Measurements from ENCODE around the gene GPC5.

The GPC5 gene

GRCh38 chr13:92838786-92839185 lies 1440.4 kb downstream of the GPC5 start:
- Histone ChIP-seq H3K4me3 (ENCODE audit: insufficient read depth in 1 of 2, low read depth in 1 of 2, low read length in 2 of 2) (no peak overlapping the region), H4K8ac (ENCODE audit: low read length) (no peak overlapping the region), H3K23ac (ENCODE audit: low read length in 2 of 2) (no peak overlapping the region), H4K91ac (ENCODE audit: low read length) (no peak overlapping the region), H2AK5ac (ENCODE audit: low read length, severe bottlenecking) (no peak overlapping the region), H2BK120ac (ENCODE audit: low read depth, low read length) (no peak overlapping the region), H2BK5ac (ENCODE audit: low read depth, low read length, poor library complexity, severe bottlenecking) (no peak overlapping the region), H3K4me2 (ENCODE audit: low read length, poor library complexity, severe bottlenecking) (no peak overlapping the region), H3K18ac (ENCODE audit: low read depth in 1 of 2, low read length in 2 of 2) (no peak overlapping the region), H3K4me1 (ENCODE audit: control insufficient read depth, insufficient read depth, low read depth, low read length) (no peaks in the 10 kb centered on the region), H3K4ac (ENCODE audit: low read depth in 1 of 2, low read length in 2 of 2) (no peak overlapping the region), H3K27me3 (ENCODE audit: control insufficient read depth in 1 of 2, insufficient read depth in 1 of 2, low read length in 2 of 2) (no peaks in the 10 kb centered on the region), H3K79me1 (replicated peaks; ENCODE audit: low read length, poor library complexity, severe bottlenecking) (no peaks in the 10 kb centered on the region), H3K9me3 (ENCODE audit: control insufficient read depth, low read length) (peaks cover 7% of the 10 kb centered on the region), H2BK12ac (ENCODE audit: low read length in 2 of 2) (no peak overlapping the region), H3K9ac (ENCODE audit: low read length) (peak overlapping the region; percentile 38), H2AFZ (ENCODE audit: low read depth, low read length) (no peak overlapping the region), H3K27ac (ENCODE audit: low read length, poor library complexity, severe bottlenecking) (peak overlapping the region; percentile 35), H3K14ac (ENCODE audit: low read length in 2 of 2) (no peak overlapping the region), H3K36me3 (ENCODE audit: control insufficient read depth in 1 of 2, insufficient read depth in 2 of 2, low read depth in 1 of 2, low read length in 2 of 2) (no peaks in the 10 kb centered on the region), H2BK15ac (ENCODE audit: low read depth, poor library complexity, severe bottlenecking) (no peak overlapping the region)
- WGBS, result 43% methylated on average over 2 of the region's 3 CpGs
- peak; percentile 85 for DNase-seq

- H3K27ac ChIP-seq (ENCODE audit: low read length, poor library complexity, severe bottlenecking), result peak overlapping the region; percentile 81
- no peak overlapping the region for H3K4me2 ChIP-seq (ENCODE audit: low read length, poor library complexity, severe bottlenecking)
- no peak overlapping the region for H2BK12ac ChIP-seq (ENCODE audit: low read length in 2 of 2)
- H2AK5ac ChIP-seq (ENCODE audit: low read length, severe bottlenecking), result no peak overlapping the region
- no peaks in the 10 kb centered on the region for H3K79me1 ChIP-seq (replicated peaks; ENCODE audit: low read length, poor library complexity, severe bottlenecking)
- H2BK120ac ChIP-seq (ENCODE audit: low read depth, low read length), result no peak overlapping the region
- no peak overlapping the region for H3K14ac ChIP-seq (ENCODE audit: low read length in 2 of 2)
- H3K18ac ChIP-seq (ENCODE audit: low read depth in 1 of 2, low read length in 2 of 2), result peak overlapping the region in 1 of 2 experiments; percentile 5
- H3K9ac ChIP-seq (ENCODE audit: low read length), result peak overlapping the region; percentile 64
- no peak overlapping the region for H2BK5ac ChIP-seq (ENCODE audit: low read depth, low read length, poor library complexity, severe bottlenecking)
- peak; percentile 70 for DNase-seq
- H3K4me3 ChIP-seq (ENCODE audit: insufficient read depth in 1 of 2, low read depth in 1 of 2, low read length in 2 of 2), result no peak overlapping the region
- H4K8ac ChIP-seq (ENCODE audit: low read length), result no peak overlapping the region
- H3K36me3 ChIP-seq (ENCODE audit: control insufficient read depth in 1 of 2, insufficient read depth in 2 of 2, low read depth in 1 of 2, low read length in 2 of 2), result no peaks in the 10 kb centered on the region
- no peaks in the 10 kb centered on the region for H3K27me3 ChIP-seq (ENCODE audit: control insufficient read depth in 1 of 2, insufficient read depth in 1 of 2, low read length in 2 of 2)
- no peak overlapping the region for H2BK15ac ChIP-seq (ENCODE audit: low read depth, poor library complexity, severe bottlenecking)
- no peak overlapping the region for H4K91ac ChIP-seq (ENCODE audit: low read length)
- H2AFZ ChIP-seq (ENCODE audit: low read depth, low read length), result no peak overlapping the region
- H3K9me3 ChIP-seq (ENCODE audit: control insufficient read depth, low read length), result peaks cover 7% of the 10 kb centered on the region
- WGBS, result 18% methylated on average over 1 of the region's 2 CpGs
- no peaks in the 10 kb centered on the region for H3K4me1 ChIP-seq (ENCODE audit: control insufficient read depth, insufficient read depth, low read depth, low read length)
- H3K4ac ChIP-seq (ENCODE audit: low read depth in 1 of 2, low read length in 2 of 2), result no peak overlapping the region
- H3K23ac ChIP-seq (ENCODE audit: low read length in 2 of 2), result no peak overlapping the region
Measured at GRCh38 chr13:92842145-92842544, 1443.7 kb downstream of the GPC5 start.

- Histone ChIP-seq H3K4me2 (ENCODE audit: low read length, poor library complexity, severe bottlenecking) (no peak overlapping the region), H4K91ac (ENCODE audit: low read length) (no peak overlapping the region), H3K79me1 (replicated peaks; ENCODE audit: low read length, poor library complexity, severe bottlenecking) (no peaks in the 10 kb centered on the region), H4K8ac (ENCODE audit: low read length) (no peak overlapping the region), H2BK12ac (ENCODE audit: low read length in 2 of 2) (no peak overlapping the region), H3K27me3 (ENCODE audit: control insufficient read depth in 1 of 2, insufficient read depth in 1 of 2, low read length in 2 of 2) (no peaks in the 10 kb centered on the region), H3K4me3 (ENCODE audit: insufficient read depth in 1 of 2, low read depth in 1 of 2, low read length in 2 of 2) (no peak overlapping the region), H2BK5ac (ENCODE audit: low read depth, low read length, poor library complexity, severe bottlenecking) (no peak overlapping the region), H3K23ac (ENCODE audit: low read length in 2 of 2) (no peak overlapping the region), H2AK5ac (ENCODE audit: low read length, severe bottlenecking) (peak overlapping the region; percentile 62), H3K4ac (ENCODE audit: low read depth in 1 of 2, low read length in 2 of 2) (no peak overlapping the region), H3K4me1 (ENCODE audit: control insufficient read depth, insufficient read depth, low read depth, low read length) (peaks cover 2% of the 10 kb centered on the region), H3K27ac (ENCODE audit: low read length, poor library complexity, severe bottlenecking) (peak overlapping the region; percentile 85), H2BK15ac (ENCODE audit: low read depth, poor library complexity, severe bottlenecking) (no peak overlapping the region), H3K9me3 (ENCODE audit: control insufficient read depth, low read length) (peaks cover 7% of the 10 kb centered on the region), H3K9ac (ENCODE audit: low read length) (peak overlapping the region; percentile 62), H2BK120ac (ENCODE audit: low read depth, low read length) (no peak overlapping the region), H3K14ac (ENCODE audit: low read length in 2 of 2) (peak overlapping the region in 1 of 2 experiments; percentile 66), H3K36me3 (ENCODE audit: control insufficient read depth in 1 of 2, insufficient read depth in 2 of 2, low read depth in 1 of 2, low read length in 2 of 2) (no peaks in the 10 kb centered on the region), H3K18ac (ENCODE audit: low read depth in 1 of 2, low read length in 2 of 2) (no peak overlapping the region), H2AFZ (ENCODE audit: low read depth, low read length) (no peak overlapping the region)
- WGBS, result 50% methylated on average over 2 of the region's 4 CpGs
- peak; percentile 78 for DNase-seq
Measured at GRCh38 chr13:92843549-92843948, 1445.1 kb downstream of the GPC5 start.

GRCh38 chr13:92849381-92849780 lies 1451.0 kb downstream of the GPC5 start:
- H4K91ac ChIP-seq (ENCODE audit: low read length), result no peak overlapping the region

More at GRCh38 chr13:92849381-92849780, 1451.0 kb downstream of the GPC5 start:
- H2AK5ac ChIP-seq (ENCODE audit: low read length, severe bottlenecking), result no peak overlapping the region
- H3K18ac ChIP-seq (ENCODE audit: low read depth in 1 of 2, low read length in 2 of 2), result no peak overlapping the region
- no peak overlapping the region for H2BK15ac ChIP-seq (ENCODE audit: low read depth, poor library complexity, severe bottlenecking)
- H3K36me3 ChIP-seq (ENCODE audit: control insufficient read depth in 1 of 2, insufficient read depth in 2 of 2, low read depth in 1 of 2, low read length in 2 of 2), result no peaks in the 10 kb centered on the region
- no peak overlapping the region for H3K4me3 ChIP-seq (ENCODE audit: insufficient read depth in 1 of 2, low read depth in 1 of 2, low read length in 2 of 2)
- H4K8ac ChIP-seq (ENCODE audit: low read length), result no peak overlapping the region
- H3K4me1 ChIP-seq (ENCODE audit: control insufficient read depth, insufficient read depth, low read depth, low read length), result peaks cover 2% of the 10 kb centered on the region
- H2AFZ ChIP-seq (ENCODE audit: low read depth, low read length), result no peak overlapping the region
- H3K4ac ChIP-seq (ENCODE audit: low read depth in 1 of 2, low read length in 2 of 2), result no peak overlapping the region
- no peaks in the 10 kb centered on the region for H3K27me3 ChIP-seq (ENCODE audit: control insufficient read depth in 1 of 2, insufficient read depth in 1 of 2, low read length in 2 of 2)
- H3K4me2 ChIP-seq (ENCODE audit: low read length, poor library complexity, severe bottlenecking), result no peak overlapping the region
- no peaks in the 10 kb centered on the region for H3K79me1 ChIP-seq (replicated peaks; ENCODE audit: low read length, poor library complexity, severe bottlenecking)
- DNase-seq, result no peak
- H3K9ac ChIP-seq (ENCODE audit: low read length), result no peak overlapping the region
- no peak overlapping the region for H2BK5ac ChIP-seq (ENCODE audit: low read depth, low read length, poor library complexity, severe bottlenecking)
- H3K23ac ChIP-seq (ENCODE audit: low read length in 2 of 2), result no peak overlapping the region
- no peak overlapping the region for H3K27ac ChIP-seq (ENCODE audit: low read length, poor library complexity, severe bottlenecking)
- no peak overlapping the region for H3K14ac ChIP-seq (ENCODE audit: low read length in 2 of 2)
- no peak overlapping the region for H2BK12ac ChIP-seq (ENCODE audit: low read length in 2 of 2)
- no peaks in the 10 kb centered on the region for H3K9me3 ChIP-seq (ENCODE audit: control insufficient read depth, low read length)
- no peak overlapping the region for H2BK120ac ChIP-seq (ENCODE audit: low read depth, low read length)
